Gastroesophageal sphincter (tissue), 3 donors: ENCODE results near the gene ANKRD60.

Experiments used
- CTCF ChIP-seq, 4 experiments: fragments of 200-600 bp in 2 of 4; fragments of 450-650 bp in 2 of 4; sonication (generic) in 1 of 4; IDR thresholded peaks; one replicate each; pipeline ENCODE4 v1.5.1; 2017 to 2019; ENCODE audit warnings: antibody characterized with exemption in 4 of 4, mild to moderate bottlenecking in 2 of 4, moderate library complexity in 2 of 4
- EP300 ChIP-seq: sonication (generic); formaldehyde crosslinking; IDR thresholded peaks from one replicate; pipeline ENCODE4 v1.6.1; 2017; ENCODE audit warnings: antibody characterized with exemption, mild to moderate bottlenecking
- POLR2AphosphoS5 ChIP-seq: sonication (generic); formaldehyde crosslinking; IDR thresholded peaks from one replicate; pipeline ENCODE4 v1.6.1; 2017; ENCODE audit warnings: antibody characterized with exemption

- TF ChIP-seq CTCF (IDR thresholded peaks at IDR 0.05), result no peak
- no peak for TF ChIP-seq EP300
- TF ChIP-seq POLR2AphosphoS5, result no peak
Measured at GRCh38 chr20:58202044-58202443, 26.4 kb downstream of the ANKRD60 start.
